Measurements from ENCODE around the gene SOX8. TPM values are rescaled to one million over a fixed set of nuclear protein-coding genes. Genes with fewer than 3 reads are reported as not detected.

Gene SOX8
- total and polyA plus RNA-seq, 2 experiments from 2014 or later, result 5.7 to 26.2 TPM

GRCh38 chr16:970766-971581, 10.6 kb upstream of the SOX8 start, which contains the start of gene LMF1:
Gene LMF1, minus strand, starts transcription at chr16:970984. Its CDS starts 4 bp downstream, at chr16:970980.
- H3K4me2 ChIP-seq, result peak within 1 kb of the TSS; percentile 81
- peak within 1 kb of the TSS; percentile 84 for H3K4me3 ChIP-seq
- H2AFZ ChIP-seq, result peak within 1 kb of the TSS; percentile 95
- H3K9me2 ChIP-seq (ENCODE audit: insufficient read depth), result no peaks in the 10 kb centered on the region
- DNase-seq (ENCODE audit: low spot score), result peak; percentile 91
- H3K9me3 Mint-ChIP-seq, result no peaks in the 10 kb centered on the region; the same call in 2 of the 3 replicates
- 0 out of 2 replicates have a peak, but pooled peaks cover 4% of the 10 kb centered on the region for H4K20me1 ChIP-seq (replicated peaks; ENCODE audit: insufficient read depth)
- no peak within 1 kb of the TSS for H3K27ac Mint-ChIP-seq
- H3K36me3 ChIP-seq (ENCODE audit: insufficient read depth), result no peaks in the 10 kb centered on the region
- 0 out of 2 replicates have a peak, but pooled peaks cover 5% of the 10 kb centered on the region for H3F3A ChIP-seq (replicated peaks; ENCODE audit: low read depth)
- H3K4me3 Mint-ChIP-seq, result peak within 1 kb of the TSS; percentile 73
- TF ChIP-seq ZNF114 (CRISPR knock-in tag; IDR thresholded peaks at IDR 0.05) (no peak), POLR2AphosphoS5 (IDR thresholded peaks at IDR 0.05; ENCODE audit: low read depth) (peak; percentile 77)
- peak; percentile 82 for ATAC-seq
- peaks cover 4% of the 10 kb centered on the region; the same call in 1 of the 2 replicates for H3K4me1 ChIP-seq (ENCODE audit: insufficient read depth)
- H3K27me3 Mint-ChIP-seq (ENCODE audit: insufficient read depth, low read depth, poor library complexity), result peaks cover 16% of the 10 kb centered on the region
- no peaks in the 10 kb centered on the region for H3K79me2 ChIP-seq (replicated peaks; ENCODE audit: insufficient read depth)
- H3K4me1 Mint-ChIP-seq, result peaks cover 11% of the 10 kb centered on the region
- H3K27ac ChIP-seq (ENCODE audit: low read depth), result no peak within 1 kb of the TSS
- H3K36me3 Mint-ChIP-seq (ENCODE audit: low read depth), result no peaks in the 10 kb centered on the region; the same call in 2 of the 3 replicates
- peaks cover 9% of the 10 kb centered on the region for H3K27me3 ChIP-seq (ENCODE audit: insufficient read depth)

GRCh38 chr16:971582-971905, 10.0 kb upstream of the SOX8 start:
- no peak overlapping the region for H3K27ac Mint-ChIP-seq
- TF ChIP-seq EZH2phosphoT487 (IDR thresholded peaks at IDR 0.05; ENCODE audit: unreplicated experiment) (no peak), CREB1 (CRISPR knock-in tag; IDR thresholded peaks at IDR 0.05; ENCODE audit: low read depth) (no peak), ETS1 (IDR thresholded peaks at IDR 0.05) (no peak), CTCF (conservative IDR thresholded peaks at IDR 0.05; ENCODE audit: low read depth in 2 of 2) (no peak), POLR2AphosphoS5 (IDR thresholded peaks at IDR 0.05; ENCODE audit: low read depth) (no peak), EZH2 (IDR thresholded peaks at IDR 0.05; ENCODE audit: low read depth, unreplicated experiment) (no peak), NANOG (IDR thresholded peaks at IDR 0.05; ENCODE audit: borderline replicate concordance) (no peak), JUNB (IDR thresholded peaks at IDR 0.05; ENCODE audit: unreplicated experiment) (no peak), ZNF462 (CRISPR knock-in tag; IDR thresholded peaks at IDR 0.05) (no peak), ZNF114 (CRISPR knock-in tag; IDR thresholded peaks at IDR 0.05) (no peak), STAT1 (IDR thresholded peaks at IDR 0.05; ENCODE audit: unreplicated experiment) (no peak), ZNF331 (CRISPR knock-in tag; IDR thresholded peaks at IDR 0.05; ENCODE audit: low read depth) (no peak)

More at GRCh38 chr16:971582-971905, 10.0 kb upstream of the SOX8 start:
- peak overlapping the region; percentile 84 for H3K4me3 ChIP-seq
- peaks cover 11% of the 10 kb centered on the region for H3K4me1 Mint-ChIP-seq
- H3K4me2 ChIP-seq, result peak overlapping the region; percentile 79
- peaks cover 16% of the 10 kb centered on the region for H3K27me3 Mint-ChIP-seq (ENCODE audit: insufficient read depth, low read depth, poor library complexity)
- no peaks in the 10 kb centered on the region for H3K36me3 ChIP-seq (ENCODE audit: insufficient read depth)
- H4K20me1 ChIP-seq (replicated peaks; ENCODE audit: insufficient read depth), result 0 out of 2 replicates have a peak, but pooled peaks cover 4% of the 10 kb centered on the region
- H3K9me2 ChIP-seq (ENCODE audit: insufficient read depth), result no peaks in the 10 kb centered on the region
- peak overlapping the region; percentile 58 for H3K4me3 Mint-ChIP-seq
- H3F3A ChIP-seq (replicated peaks; ENCODE audit: low read depth), result 0 out of 2 replicates have a peak, but pooled peaks cover 5% of the 10 kb centered on the region
- H3K27me3 ChIP-seq (ENCODE audit: insufficient read depth), result peaks cover 9% of the 10 kb centered on the region
- H3K79me2 ChIP-seq (replicated peaks; ENCODE audit: insufficient read depth), result no peaks in the 10 kb centered on the region
- H3K36me3 Mint-ChIP-seq (ENCODE audit: low read depth), result no peaks in the 10 kb centered on the region; the same call in 2 of the 3 replicates
- no peak for DNase-seq (ENCODE audit: low spot score)
- H3K27ac ChIP-seq (ENCODE audit: low read depth), result no peak overlapping the region
- H2AFZ ChIP-seq, result peak overlapping the region; percentile 56; the same call in 1 of the 2 replicates
- no peaks in the 10 kb centered on the region; the same call in 2 of the 3 replicates for H3K9me3 Mint-ChIP-seq
- peaks cover 4% of the 10 kb centered on the region; the same call in 1 of the 2 replicates for H3K4me1 ChIP-seq (ENCODE audit: insufficient read depth)
- no peak for ATAC-seq
